CD4-positive, alpha-beta T cell treated with Interleukin-2 at 100 ng/mL for 4 hours (primary cell): ENCODE results near the gene MAPKAPK3.

Experiments used
- DNase-seq: peaks from one replicate; pipeline ENCODE4 v3.0.0-alpha.2; 2020; ENCODE audit warnings: low spot score

The MAPKAPK3 gene

DNA sequence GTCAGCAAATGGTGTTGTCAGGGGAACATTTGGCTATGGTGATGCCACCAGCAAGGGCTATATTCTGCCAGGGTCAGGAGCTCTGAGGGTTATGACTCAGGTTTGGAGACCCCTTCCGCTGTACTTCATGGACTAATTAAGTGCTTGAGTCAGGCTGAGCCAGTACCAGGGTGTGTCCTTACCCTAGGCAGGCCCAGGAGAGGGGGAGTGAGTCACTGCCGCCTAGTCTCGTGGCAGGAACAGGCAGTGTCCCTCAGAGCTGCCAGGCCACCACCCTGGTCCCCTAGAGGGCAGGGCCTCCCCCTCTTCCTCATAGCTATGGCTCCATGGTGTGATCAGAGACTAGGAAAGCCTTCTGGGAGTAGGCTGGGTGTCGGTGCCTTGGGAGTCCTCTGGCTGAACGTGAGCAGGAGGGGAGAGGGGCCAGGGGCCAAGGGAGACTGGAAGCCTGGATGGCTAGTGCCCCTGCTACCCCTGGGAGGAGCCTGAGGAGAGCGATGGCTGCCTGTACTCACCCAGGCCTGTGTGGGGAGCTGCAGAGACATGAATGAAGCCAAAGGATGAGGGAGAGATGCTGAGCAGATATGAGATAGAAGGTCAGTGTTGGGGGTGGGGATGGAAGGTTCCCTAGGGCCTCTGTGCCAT is 10.6 kb downstream of the MAPKAPK3 start:
- DNase-seq: peak; percentile 36

GRCh38 chr3:50628601-50629000 is 11.7 kb downstream of the MAPKAPK3 start:
- no peak for DNase-seq

- no peak for DNase-seq
These were observed 13.4 kb downstream of the MAPKAPK3 start for GRCh38 chr3:50630394-50630793.

GRCh38 chr3:50630877-50631276 is 13.9 kb downstream of the MAPKAPK3 start:
- DNase-seq: no peak

DNA sequence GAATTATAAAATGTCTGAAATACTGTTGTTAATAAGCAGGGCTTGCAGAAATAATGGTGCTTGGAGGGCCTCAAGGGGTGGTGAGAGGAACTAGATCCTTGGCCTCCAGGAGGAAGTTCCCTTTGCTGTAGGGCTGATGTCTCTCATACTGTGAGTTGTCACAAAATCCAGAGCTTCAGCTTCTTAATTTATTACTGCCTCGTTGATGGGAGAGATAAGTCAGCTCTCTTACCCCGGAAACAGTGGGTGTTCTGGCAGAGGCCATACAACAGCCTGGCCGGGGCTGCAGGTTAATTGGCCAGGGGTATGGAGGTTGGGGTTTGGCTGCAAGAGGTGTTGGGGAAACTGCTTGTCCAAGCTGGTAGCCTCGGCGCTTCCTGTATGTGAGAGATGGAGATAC is 15.5 kb downstream of the MAPKAPK3 start:
- peak; percentile 20 for DNase-seq

- no peak for DNase-seq
These were observed 16.4 kb downstream of the MAPKAPK3 start for GRCh38 chr3:50633230-50633790.

DNA sequence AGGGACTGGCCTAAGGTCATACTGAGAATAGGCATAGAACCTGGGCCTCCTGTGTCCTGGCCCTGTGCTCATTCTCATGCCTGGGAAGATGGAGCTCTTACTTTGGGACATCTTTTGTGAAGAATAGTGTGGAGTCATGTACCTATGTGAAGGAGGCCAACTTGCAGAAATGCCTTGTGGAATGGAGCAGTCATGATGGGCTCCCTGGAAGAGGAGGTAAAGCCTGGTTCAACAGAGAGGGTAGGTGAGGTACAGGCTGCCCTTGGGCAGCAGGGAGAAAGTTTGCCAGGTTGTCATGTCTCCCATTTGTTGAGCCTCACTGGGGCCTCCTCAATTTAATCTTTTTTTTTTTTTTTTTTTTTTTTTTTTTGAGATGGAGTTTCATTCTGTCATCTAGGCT is 18.1 kb downstream of the MAPKAPK3 start:
- no peak for DNase-seq

GRCh38 chr3:50637011-50637410 is 20.1 kb downstream of the MAPKAPK3 start:
- DNase-seq: no peak

GRCh38 chr3:50637945-50638344 is 21.0 kb downstream of the MAPKAPK3 start:
- no peak for DNase-seq

- no peak for DNase-seq
These were observed 22.1 kb downstream of the MAPKAPK3 start for GRCh38 chr3:50639055-50639494.

DNA sequence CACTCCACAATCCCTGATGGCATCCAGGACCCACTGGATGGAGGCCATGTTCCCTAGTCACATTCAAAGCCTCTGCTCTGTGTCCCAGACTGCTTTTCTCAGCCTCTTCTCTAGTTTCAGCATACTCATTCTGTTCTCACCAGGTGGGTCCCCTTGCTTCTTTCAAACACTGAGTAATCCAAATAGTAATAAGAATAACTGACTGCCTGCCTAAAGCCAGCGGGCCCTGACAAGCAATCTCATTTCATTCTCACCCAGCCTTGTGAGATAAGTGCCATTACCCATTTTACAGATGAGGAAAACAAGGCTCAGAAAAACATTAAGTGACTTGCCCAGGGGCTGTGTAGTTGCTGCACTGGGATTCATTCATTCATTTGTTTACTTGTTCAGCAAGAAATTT is 25.4 kb downstream of the MAPKAPK3 start:
- DNase-seq: no peak

DNA sequence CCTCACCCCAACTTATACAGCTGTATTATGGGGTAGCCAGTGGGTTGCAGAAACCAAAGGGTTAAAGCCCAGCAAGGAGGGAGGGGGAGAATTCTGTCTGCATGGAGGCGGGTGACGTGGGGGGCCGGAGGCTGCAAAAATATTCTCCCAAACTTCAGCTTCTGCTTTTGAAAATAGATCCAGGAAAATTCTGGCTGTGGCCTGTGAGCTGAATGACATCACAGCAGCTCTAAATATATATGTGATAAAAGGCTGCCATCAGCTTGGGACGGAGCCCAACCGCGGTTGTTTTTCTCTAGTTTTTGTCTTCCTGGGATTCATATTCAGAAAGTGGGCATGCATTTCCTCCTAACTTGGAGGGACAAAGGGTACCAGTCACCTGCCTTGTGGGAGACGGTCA is 27.6 kb downstream of the MAPKAPK3 start:
- DNase-seq: no peak

- DNase-seq: no peak
These were observed 28.4 kb downstream of the MAPKAPK3 start for GRCh38 chr3:50645378-50645777.

DNA sequence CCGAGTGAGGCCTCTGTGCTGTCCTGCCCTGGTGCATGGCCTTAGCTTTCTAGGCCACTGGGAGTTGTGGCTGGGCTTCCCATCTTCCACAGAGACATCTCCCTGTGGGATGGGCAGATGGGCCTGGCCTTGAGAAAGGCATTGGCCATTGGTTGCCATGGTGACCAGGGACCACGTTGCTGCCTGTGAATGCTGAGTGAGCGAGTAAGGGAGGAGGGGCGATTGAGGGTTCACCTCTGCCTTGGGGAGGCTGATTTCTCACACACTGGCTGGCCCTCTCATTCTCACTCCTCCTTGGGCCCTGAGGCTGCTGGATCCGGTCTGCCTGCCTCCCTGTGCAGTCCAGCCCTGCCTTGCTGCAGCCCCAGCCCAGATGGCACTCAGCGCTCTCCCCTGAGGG is 31.4 kb downstream of the MAPKAPK3 start:
- no peak for DNase-seq

GRCh38 chr3:50648944-50649343 is 32.0 kb downstream of the MAPKAPK3 start:
- DNase-seq: no peak

- DNase-seq: no peak
These were observed 32.5 kb downstream of the MAPKAPK3 start for GRCh38 chr3:50649451-50649931.

GRCh38 chr3:50650018-50650417 is 33.1 kb downstream of the MAPKAPK3 start:
- no peak for DNase-seq

GRCh38 chr3:50651445-50651844 is 34.5 kb downstream of the MAPKAPK3 start:
- DNase-seq: no peak

GRCh38 chr3:50651920-50652529 is 35.1 kb downstream of the MAPKAPK3 start:
- no peak for DNase-seq

- peak; percentile 53 for DNase-seq
These were observed 35.8 kb downstream of the MAPKAPK3 start for GRCh38 chr3:50652709-50653108.

DNA sequence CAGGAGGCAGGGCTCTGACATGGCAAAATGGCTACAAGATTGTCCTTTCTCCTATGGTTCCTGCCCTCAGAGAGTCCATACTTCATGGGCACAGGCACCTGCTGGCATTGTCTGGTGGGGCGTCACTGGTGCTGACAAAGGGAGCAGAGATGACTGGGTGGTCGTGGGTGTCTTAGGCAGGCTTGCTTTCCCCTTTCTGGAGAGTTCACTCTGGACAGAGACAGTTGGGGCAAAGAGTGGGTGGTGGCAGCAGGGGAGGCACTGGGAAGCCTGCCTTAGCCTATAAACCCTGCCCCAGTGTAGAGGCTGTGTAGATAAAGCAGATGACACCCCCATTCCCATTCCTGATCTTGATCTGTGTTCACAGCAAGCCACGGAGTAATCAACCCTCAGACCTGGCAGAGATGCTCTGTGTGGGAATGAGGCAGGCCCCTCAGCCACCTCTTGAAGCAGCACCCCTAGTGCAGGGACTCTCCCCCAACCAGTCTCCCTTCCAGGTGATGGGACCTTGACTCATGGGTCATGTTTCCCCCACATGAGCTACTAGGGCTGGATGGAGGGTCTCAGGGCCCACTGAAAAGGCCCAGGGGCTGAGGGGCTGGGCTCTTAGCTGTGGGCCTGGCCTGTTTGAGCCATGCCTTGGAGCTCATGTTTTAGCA is 37.1 kb downstream of the MAPKAPK3 start:
- no peak for DNase-seq

DNA sequence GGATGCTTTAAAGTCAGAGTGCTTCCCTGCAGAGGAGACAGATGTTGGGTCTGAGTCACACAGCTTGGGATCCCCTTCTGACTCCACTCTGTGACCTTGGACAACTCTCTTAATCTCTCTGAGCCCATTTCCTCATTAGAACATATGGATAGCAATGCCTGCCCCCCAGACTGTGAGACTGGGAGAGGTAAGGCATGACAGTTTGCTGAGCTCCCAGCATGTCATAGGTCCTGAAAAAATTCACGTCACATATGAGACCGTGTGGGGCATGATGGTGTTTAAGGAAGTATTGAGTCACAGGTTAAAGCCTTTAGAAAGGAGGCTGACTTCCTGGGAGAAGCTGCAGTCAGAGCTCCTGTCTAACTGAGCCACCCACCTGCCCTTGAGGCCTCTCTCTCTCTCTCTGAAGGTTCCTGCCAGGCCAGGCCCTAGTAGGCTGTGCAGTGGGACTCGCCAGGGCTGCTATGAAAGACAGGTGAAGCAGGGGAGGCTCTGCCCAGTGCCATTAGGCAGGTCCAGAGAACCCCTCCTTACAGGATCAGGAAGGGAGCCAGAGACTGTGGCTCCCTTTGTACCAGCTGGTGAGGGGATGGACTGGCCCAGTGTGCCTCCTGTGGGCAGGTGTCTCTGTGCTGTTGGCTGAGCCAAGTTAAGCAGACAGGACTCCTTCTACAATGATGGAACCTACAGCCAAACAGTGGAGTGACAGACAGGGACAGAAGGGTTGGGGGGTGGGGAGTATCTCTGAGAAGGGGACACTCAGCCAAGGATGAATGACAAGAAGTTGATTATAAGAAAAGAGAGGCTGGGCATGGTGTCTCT is 38.3 kb downstream of the MAPKAPK3 start:
- no peak for DNase-seq
